GM19023 (cell line): ENCODE measurements around the gene PPP6R1.
A peak's percentile ranks its signal among the peaks of the same experiment; 100 is the strongest.

Source experiments
- ATAC-seq: cut with Tn5 transposase; IDR thresholded peaks from one replicate; pipeline ENCODE4 v1.9.1; 2021; ENCODE audit warnings: mild to moderate bottlenecking, moderate library complexity; ENCODE audit not compliant: unreplicated experiment

Gene PPP6R1

GRCh38 chr19:55279770-55280643 is 21.2 kb upstream of the PPP6R1 start, which contains the start of gene HSPBP1:
TSS of gene HSPBP1 (minus strand) at chr19:55280110. CDS start at chr19:55279608, 502 bp downstream.
- peak; percentile 82 for ATAC-seq

- ATAC-seq: no peak
Measured at GRCh38 chr19:55279340-55279739, 20.5 kb upstream of the PPP6R1 start.

GRCh38 chr19:55278391-55279135 is 19.7 kb upstream of the PPP6R1 start:
- ATAC-seq: no peak

- no peak for ATAC-seq
Measured at GRCh38 chr19:55277494-55277893, 18.7 kb upstream of the PPP6R1 start.

DNA sequence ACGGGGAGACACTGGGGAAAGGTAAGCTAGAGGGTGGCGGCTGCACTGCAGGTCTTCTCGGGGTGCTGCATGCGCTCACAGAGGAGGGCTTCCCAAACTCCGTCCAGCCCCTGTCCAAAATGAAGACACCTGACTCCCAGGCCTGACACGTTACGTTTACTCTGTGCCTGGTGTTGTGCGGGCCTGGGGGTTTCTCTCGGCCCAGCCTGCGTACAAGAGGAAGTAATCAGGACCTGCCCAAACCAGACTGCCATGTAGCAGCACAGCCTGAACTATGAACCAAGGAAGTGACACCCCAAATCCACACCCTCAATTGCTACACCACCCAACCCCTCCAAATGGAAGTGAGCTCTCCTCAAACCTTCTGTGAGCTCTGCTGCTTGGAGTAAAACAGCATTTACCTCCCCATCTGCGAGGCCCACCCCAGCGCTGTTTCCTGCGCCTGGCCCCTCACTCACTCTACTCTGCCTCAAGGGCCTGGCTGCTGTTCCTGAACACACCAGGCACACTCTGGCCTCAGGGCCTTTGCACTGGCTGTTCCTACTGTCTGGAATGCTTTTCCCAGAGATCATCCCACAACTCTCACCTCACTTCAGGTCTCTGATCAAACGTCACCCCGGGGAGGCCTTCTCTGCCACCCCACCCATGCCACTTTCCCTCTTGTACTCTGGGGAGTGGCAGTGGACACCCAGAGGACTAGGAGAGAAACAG is 18.1 kb upstream of the PPP6R1 start:
- ATAC-seq: no peak

GRCh38 chr19:55275851-55276719 is 17.3 kb upstream of the PPP6R1 start:
- ATAC-seq: no peak

GRCh38 chr19:55273978-55274707 is 15.3 kb upstream of the PPP6R1 start:
- no peak for ATAC-seq

GRCh38 chr19:55272142-55272541 is 13.3 kb upstream of the PPP6R1 start:
- no peak for ATAC-seq

DNA sequence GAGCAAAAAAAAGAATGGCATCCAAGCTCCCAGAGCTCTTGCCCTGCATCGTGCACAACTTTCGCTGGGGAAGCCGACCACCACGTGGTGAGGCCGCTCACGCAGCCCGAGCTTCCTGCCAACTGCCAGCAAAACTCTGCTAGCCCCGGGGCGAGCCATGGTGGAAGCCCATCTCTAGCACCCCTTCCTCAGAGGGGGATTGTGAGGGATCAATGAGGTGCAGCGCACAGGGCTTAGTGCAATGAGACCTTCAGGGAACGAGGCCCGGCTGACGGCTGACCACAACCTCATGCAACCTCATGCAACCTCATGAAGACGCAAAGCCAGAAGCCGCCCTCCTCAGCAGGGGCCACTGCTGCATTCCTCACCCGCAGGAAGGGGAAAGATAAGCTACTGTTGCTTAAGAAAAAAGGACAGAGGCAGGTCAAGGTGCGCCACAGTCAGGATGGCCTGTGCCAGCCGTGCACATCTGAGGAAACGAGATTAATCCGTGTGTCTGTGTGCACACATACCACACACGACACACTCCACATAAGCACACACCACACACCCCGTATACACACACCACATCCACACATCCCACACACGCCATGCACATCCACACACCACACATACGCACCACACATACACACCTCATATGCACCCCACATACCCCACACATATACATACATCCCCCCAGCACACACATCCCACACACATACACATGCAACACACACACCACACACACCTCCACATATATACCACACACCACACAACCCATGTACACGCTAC is 11.5 kb upstream of the PPP6R1 start:
- ATAC-seq: no peak

- no peak for ATAC-seq
Measured at GRCh38 chr19:55269299-55269698, 10.5 kb upstream of the PPP6R1 start.

DNA sequence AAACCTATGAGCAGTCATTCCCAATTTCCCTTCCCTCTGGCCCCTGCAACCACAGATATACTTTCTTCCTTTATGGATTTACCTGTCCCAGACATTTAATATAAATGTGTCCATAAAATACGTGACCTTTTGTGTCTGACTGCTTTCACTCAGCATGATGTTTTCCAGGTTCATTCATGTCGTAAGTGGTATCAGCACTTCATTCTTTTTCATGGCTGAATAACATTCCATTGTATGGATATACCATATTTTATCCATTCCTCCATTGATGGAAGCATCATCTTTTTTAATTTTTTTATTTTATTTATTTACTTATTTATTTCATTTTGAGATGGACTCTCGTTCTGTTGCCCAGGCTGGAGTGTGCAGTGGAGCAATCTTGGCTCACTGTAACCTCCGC is 8.0 kb upstream of the PPP6R1 start:
- ATAC-seq: no peak

DNA sequence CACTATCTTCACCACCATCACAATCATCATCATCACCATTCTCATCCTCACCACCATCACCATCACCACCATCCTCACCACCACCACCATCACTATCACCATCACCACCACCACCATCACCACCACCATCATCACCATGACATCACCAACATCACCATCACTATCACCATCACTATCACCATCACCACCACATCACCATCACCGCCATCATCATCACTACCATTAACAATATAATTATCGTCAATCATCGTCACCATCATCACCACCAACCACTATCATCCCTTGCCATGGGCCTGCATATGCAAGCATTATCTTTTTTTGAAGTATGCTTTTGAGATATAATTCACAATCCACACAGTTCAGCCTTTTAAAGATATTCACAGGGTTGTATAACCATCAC is 7.6 kb upstream of the PPP6R1 start:
- no peak for ATAC-seq

- ATAC-seq: no peak
Measured at GRCh38 chr19:55265723-55266386, 7.0 kb upstream of the PPP6R1 start.

DNA sequence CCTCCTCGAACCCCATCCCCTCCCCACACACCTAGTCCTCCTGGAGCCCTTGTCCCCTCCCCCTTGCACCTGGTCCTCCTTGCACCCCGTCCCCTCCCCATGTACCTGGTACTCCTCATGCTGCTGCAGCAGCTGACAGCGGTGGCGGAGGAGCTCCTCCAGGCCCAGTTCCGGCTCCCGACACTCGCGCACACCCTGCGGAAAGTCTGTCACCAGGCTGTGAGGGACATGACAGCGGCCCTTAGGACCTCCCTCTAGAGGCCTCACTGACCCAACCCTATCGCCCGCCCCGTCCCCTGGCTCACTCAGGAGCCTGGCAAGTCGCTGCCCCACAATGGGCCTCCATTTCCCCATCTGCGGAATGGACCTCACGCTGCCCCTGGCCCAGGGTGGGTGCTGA is 6.4 kb upstream of the PPP6R1 start:
- no peak for ATAC-seq

DNA sequence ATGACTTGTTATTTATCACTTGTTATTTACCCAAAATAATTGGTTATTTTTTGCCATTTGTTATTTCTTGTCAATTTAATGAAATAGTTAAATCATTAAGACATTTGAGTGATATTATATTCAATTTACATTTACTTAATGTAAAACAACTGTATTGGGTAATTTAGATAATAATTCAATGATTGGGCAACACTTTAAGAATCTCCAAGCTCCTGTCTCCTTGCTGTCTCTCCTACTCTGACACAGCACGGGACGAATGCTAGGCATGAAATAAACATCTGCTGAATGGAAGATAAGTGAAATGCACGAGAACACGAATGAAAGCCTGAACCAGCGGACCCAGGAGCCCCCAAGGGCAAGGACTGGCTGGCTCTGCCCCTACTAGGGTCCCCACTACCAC is 5.7 kb upstream of the PPP6R1 start:
- no peak for ATAC-seq

- ATAC-seq: no peak
Measured at GRCh38 chr19:55262359-55262758, 3.5 kb upstream of the PPP6R1 start.

DNA sequence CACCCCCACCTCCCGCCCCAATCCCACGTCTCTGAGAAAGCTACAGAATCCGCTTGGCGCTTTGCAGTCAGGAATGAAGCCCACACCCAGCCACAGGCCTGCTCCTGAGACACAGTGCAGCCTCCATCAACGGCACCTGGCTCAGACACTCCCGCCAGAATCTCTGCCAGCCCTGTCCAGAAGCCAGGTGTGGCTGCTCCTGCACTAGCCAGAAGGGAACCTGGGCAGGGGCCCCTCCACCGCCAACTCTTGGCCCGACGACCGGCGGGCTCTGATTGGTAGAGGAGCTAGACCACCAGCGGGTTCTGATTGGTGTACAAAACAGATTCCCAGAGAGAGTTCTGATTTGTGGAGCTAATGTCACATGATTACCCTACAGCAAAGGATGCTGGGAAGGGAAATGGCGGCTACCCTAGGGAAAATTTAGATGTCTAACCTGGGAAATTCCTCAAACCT is 2.9 kb upstream of the PPP6R1 start:
- no peak for ATAC-seq

- ATAC-seq: no peak
Measured at GRCh38 chr19:55259540-55260210, 858 bp upstream of the PPP6R1 start.
